Measurements from ENCODE around the gene LRRC7.

The LRRC7 gene

DNA sequence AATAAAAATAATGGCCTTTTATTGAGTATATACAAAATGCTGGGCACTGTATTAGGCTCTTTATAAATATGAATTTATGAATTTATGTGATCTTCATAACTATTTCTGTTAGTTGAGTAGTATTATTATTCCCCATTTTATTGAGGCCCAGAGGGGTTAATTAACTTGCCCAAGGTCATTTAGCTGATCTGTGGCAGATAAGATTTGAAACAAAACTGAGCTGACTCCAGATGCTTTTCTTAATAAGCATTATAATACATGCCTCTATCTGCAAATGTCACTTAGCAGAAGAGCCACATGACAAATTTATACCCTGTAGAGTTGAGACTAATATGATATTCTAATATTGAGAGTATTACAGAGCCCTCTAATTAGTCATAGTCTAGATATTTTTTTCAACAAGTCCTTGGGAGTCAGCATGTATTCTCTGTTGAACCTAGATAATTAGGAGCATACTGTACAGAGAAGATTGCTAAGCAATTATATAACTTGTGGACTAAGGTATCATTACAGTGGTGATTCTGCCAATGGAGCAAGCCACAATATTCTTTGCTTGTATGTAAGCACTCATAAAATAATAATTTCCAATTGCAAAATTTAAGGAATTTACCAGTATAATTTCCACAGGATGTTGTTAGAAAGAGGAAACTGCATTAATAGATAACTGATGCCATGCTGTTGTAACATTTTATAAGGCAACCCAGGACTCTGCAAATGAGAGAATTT lies 525.7 kb downstream of the LRRC7 start:
- no peak overlapping the region for H3K4me3 ChIP-seq (ENCODE audit: low read length)
- H3K4me1 ChIP-seq (ENCODE audit: insufficient read depth, low read length) = no peaks in the 10 kb centered on the region
- no peaks in the 10 kb centered on the region for H3K36me3 ChIP-seq (ENCODE audit: insufficient read depth, low read length)
- no peak overlapping the region for H2AFZ ChIP-seq (ENCODE audit: low read depth, low read length)
- H3K9me3 ChIP-seq (ENCODE audit: low read length) = no peaks in the 10 kb centered on the region
- no peaks in the 10 kb centered on the region for H3K27me3 ChIP-seq (ENCODE audit: insufficient read depth, low read length)

DNA sequence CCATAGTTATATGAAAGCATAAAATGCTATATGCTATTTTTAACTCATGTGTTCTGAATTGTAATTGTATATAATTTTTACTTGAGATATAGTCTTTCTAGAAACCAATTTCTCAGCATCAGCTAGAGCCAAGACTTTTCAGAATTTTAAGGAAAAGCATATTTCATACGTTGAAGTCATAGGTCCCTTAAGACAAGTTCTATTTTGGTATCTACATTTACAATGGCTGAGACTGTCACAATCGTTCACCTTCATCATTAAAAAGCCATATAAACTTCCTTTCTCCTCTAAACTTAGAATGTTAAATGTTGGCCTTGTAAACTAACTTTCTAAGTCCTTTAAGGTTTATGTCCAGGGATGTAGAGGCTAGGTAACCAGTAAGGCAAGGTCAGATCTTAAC lies 533.5 kb downstream of the LRRC7 start:
- Histone ChIP-seq H3K36me3 (ENCODE audit: insufficient read depth, low read length) (no peaks in the 10 kb centered on the region), H2AFZ (ENCODE audit: low read depth, low read length) (no peak overlapping the region), H3K4me1 (ENCODE audit: insufficient read depth, low read length) (no peaks in the 10 kb centered on the region), H3K9me3 (ENCODE audit: low read length) (no peaks in the 10 kb centered on the region), H3K4me3 (ENCODE audit: low read length) (no peak overlapping the region), H3K27me3 (ENCODE audit: insufficient read depth, low read length) (no peaks in the 10 kb centered on the region)

DNA sequence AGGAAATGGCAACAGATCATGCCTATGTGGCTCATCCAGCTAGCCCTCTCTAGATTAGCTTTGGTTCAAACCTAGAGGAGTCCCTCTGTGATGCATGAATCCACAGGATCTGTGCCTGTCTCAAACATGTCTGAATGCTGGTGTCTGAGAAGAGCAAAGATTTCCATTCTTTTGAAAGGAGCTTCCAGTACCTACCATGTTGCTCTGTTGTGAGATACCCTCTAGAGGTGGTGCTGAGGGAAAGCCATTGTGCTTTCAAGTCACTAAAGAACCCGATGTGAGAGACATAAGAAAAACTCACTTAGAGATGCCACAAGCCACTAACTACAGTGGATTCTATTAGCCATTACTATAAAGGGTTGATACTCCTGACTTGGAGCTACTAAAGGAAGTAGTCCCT lies 534.1 kb downstream of the LRRC7 start:
- Histone ChIP-seq H3K4me3 (ENCODE audit: low read length) (no peak overlapping the region), H3K27me3 (ENCODE audit: insufficient read depth, low read length) (no peaks in the 10 kb centered on the region), H3K4me1 (ENCODE audit: insufficient read depth, low read length) (no peaks in the 10 kb centered on the region), H3K36me3 (ENCODE audit: insufficient read depth, low read length) (no peaks in the 10 kb centered on the region), H3K9me3 (ENCODE audit: low read length) (no peaks in the 10 kb centered on the region), H2AFZ (ENCODE audit: low read depth, low read length) (no peak overlapping the region)

DNA sequence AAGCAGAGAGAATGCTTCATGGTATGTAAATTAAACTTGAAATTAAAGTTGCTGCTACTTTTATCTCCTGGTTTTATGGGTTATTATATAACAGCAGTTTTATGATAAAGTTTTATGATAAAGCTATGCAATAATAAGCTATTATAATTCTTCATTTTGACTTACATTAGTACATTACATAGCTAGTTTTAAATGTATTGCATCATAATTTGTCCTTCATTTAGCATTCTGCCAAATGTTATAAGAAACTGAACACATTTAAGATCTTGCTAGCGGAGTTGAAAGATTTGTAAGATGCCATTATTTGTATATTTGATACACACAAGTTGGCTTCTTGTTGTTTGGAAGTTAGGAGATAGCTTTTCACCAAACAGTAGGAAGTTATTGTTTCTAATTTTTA lies 536.0 kb downstream of the LRRC7 start:
- H3K4me1 ChIP-seq (ENCODE audit: insufficient read depth, low read length) = no peaks in the 10 kb centered on the region
- no peaks in the 10 kb centered on the region for H3K9me3 ChIP-seq (ENCODE audit: low read length)
- H3K4me3 ChIP-seq (ENCODE audit: low read length) = no peak overlapping the region
- no peak overlapping the region for H2AFZ ChIP-seq (ENCODE audit: low read depth, low read length)
- no peaks in the 10 kb centered on the region for H3K36me3 ChIP-seq (ENCODE audit: insufficient read depth, low read length)
- no peaks in the 10 kb centered on the region for H3K27me3 ChIP-seq (ENCODE audit: insufficient read depth, low read length)

DNA sequence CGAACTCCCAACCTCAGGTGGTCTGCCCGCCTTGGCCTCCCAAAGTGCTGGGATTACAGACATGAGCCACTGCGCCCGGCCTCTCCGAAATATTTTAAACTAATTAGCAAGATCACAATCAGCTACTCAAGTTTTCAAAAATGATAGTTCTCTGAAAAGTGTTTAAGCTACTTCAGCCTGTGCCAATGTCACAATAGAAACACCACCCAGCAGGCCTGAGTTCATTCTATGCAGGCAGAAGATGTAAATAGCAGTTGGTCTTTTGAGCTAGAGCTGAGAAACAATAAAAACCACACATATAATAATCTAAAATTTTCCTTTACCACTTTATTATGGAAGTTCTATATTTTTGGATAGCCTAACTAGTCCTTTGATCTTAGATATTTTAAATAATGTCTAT lies 541.5 kb downstream of the LRRC7 start:
- Histone ChIP-seq H3K36me3 (ENCODE audit: insufficient read depth, low read length) (no peaks in the 10 kb centered on the region), H3K4me1 (ENCODE audit: insufficient read depth, low read length) (no peaks in the 10 kb centered on the region), H3K9me3 (ENCODE audit: low read length) (no peaks in the 10 kb centered on the region), H3K27me3 (ENCODE audit: insufficient read depth, low read length) (no peaks in the 10 kb centered on the region), H2AFZ (ENCODE audit: low read depth, low read length) (no peak overlapping the region), H3K4me3 (ENCODE audit: low read length) (no peak overlapping the region)

DNA sequence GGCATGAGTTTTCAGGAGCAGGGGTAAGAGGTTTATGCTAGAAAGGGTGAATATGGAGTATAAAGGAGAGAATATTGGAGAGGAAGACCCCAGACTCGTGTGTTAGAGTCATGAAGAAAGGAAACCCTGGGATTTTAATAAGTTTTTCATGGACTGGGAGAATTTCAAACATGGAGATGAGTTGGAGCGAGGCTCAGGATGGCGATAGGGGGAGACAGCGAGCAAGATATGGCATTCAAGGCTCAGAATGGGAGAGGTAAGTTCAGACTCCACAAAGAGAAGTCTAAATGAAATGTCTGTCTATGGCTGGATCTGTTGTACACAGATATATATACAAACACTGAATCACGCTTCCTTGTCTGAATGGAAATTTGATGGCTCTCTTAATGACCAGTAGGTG lies 545.1 kb downstream of the LRRC7 start:
- H2AFZ ChIP-seq (ENCODE audit: low read depth, low read length) = no peak overlapping the region
- no peaks in the 10 kb centered on the region for H3K4me1 ChIP-seq (ENCODE audit: insufficient read depth, low read length)
- H3K27me3 ChIP-seq (ENCODE audit: insufficient read depth, low read length) = no peaks in the 10 kb centered on the region
- H3K36me3 ChIP-seq (ENCODE audit: insufficient read depth, low read length) = no peaks in the 10 kb centered on the region
- no peak overlapping the region for H3K4me3 ChIP-seq (ENCODE audit: low read length)
- no peaks in the 10 kb centered on the region for H3K9me3 ChIP-seq (ENCODE audit: low read length)

DNA sequence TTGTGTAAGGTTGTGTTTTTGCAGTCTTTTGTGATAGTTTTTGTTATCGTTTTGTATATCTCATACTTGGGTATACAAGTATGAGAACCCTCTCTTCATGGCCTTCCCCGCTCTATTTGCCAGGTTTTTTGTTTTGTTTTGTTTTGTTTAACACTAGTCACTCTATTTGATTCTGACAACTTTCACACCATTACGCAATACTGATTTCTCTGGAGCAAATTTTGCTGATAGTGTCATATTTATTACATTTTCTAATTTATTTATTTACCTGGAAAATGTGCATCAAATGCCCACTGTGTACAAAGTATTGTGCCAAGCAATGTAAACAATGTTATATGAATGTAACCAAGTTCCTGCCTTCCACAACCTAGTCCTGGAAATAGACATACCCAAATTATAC lies 547.6 kb downstream of the LRRC7 start:
- Histone ChIP-seq H3K9me3 (ENCODE audit: low read length) (no peaks in the 10 kb centered on the region), H3K36me3 (ENCODE audit: insufficient read depth, low read length) (no peaks in the 10 kb centered on the region), H3K27me3 (ENCODE audit: insufficient read depth, low read length) (no peaks in the 10 kb centered on the region), H3K4me3 (ENCODE audit: low read length) (no peak overlapping the region), H2AFZ (ENCODE audit: low read depth, low read length) (no peak overlapping the region), H3K4me1 (ENCODE audit: insufficient read depth, low read length) (no peaks in the 10 kb centered on the region)

DNA sequence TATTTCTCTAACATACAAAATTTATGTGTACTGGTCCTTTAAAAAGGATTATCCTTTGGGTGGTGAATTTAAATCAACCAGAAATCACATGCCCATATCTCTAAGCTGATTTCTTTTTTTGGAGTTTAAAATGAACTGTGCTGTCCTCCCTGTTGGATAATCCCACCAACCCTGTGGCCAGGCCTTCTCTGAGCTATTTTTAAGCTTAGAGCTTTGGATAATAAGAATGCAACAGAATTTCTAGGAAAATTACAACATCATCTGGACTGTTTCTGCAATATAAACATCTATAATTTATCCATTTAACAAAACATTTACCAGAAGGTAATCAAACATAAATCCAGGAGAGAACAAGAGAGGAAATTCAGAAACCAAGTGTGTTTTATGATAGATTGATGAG lies 549.3 kb downstream of the LRRC7 start:
- Histone ChIP-seq H3K4me3 (ENCODE audit: low read length) (no peak overlapping the region), H3K4me1 (ENCODE audit: insufficient read depth, low read length) (no peaks in the 10 kb centered on the region)

DNA sequence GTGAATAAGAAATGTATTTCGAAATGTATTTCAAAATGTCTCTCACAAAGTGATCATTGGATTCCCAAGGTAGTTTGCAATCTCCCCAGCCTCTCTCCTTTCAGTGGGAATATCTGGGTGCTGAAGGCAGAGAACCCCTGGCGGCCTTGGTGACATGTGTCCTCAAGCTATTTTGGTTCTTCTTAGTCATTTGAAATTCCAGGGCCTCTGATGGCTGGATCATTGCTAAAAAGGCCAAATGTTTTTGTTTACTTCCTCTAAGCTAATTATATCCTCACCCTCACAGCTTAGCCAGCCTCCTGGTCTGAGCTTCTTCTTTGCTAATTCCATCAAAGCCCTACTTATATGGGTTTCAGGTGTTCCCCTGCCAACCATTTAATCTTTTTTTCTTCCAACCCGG lies 566.4 kb downstream of the LRRC7 start:
- H3K27me3 ChIP-seq (ENCODE audit: insufficient read depth, low read length) = no peaks in the 10 kb centered on the region
- H3K36me3 ChIP-seq (ENCODE audit: insufficient read depth, low read length) = no peaks in the 10 kb centered on the region
- H2AFZ ChIP-seq (ENCODE audit: low read depth, low read length) = no peak overlapping the region
- no peaks in the 10 kb centered on the region for H3K9me3 ChIP-seq (ENCODE audit: low read length)
- H3K4me1 ChIP-seq (ENCODE audit: insufficient read depth, low read length) = no peaks in the 10 kb centered on the region
- no peak overlapping the region for H3K4me3 ChIP-seq (ENCODE audit: low read length)

More for the DNA sequence above, 549.3 kb downstream of the LRRC7 start:
- no peaks in the 10 kb centered on the region for H3K36me3 ChIP-seq (ENCODE audit: insufficient read depth, low read length)
- H2AFZ ChIP-seq (ENCODE audit: low read depth, low read length) = no peak overlapping the region
- no peaks in the 10 kb centered on the region for H3K27me3 ChIP-seq (ENCODE audit: insufficient read depth, low read length)
- no peaks in the 10 kb centered on the region for H3K9me3 ChIP-seq (ENCODE audit: low read length)

DNA sequence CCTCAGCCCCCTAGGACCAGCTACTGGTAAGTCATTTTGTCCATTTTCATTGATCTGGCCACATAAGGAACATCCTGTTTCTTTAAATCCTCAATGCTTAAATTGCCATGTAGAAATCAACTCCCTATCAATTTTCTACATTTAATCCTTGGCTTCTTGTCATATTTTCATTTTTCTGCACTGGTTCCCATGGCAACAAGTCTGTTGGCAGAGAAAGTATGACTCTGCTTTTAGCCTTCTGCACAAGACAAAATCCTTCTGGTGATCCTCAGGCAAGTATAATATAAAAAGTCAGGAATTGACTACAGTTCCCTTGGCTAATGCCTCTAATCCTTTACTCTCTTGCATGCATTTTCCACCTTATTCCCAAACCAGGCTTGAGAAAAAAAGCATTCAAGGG lies 572.6 kb downstream of the LRRC7 start:
- no peak overlapping the region for H3K4me3 ChIP-seq (ENCODE audit: low read length)

DNA sequence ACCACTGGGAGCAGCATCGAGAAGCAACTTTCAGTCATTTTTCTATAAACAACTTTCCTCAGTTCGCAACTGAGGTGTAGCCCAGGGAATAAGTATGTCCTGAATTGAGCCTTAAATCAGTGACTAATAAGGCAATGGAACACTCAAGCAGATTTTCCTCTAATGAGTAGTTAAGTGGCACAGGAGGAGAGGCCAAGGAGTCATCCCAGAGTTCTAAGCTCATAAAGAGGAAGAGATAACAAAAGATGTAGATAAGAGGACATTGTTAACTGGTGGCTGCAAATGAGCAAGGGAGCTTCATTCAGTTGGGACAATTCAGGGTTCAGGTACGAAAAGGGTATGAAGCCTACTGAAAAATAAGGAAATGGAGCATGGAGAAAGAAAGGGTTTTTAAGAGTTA lies 573.2 kb downstream of the LRRC7 start:
- Histone ChIP-seq H3K27me3 (ENCODE audit: insufficient read depth, low read length) (no peaks in the 10 kb centered on the region), H3K9me3 (ENCODE audit: low read length) (no peaks in the 10 kb centered on the region), H2AFZ (ENCODE audit: low read depth, low read length) (no peak overlapping the region), H3K4me3 (ENCODE audit: low read length) (no peak overlapping the region), H3K4me1 (ENCODE audit: insufficient read depth, low read length) (peaks cover 10% of the 10 kb centered on the region), H3K36me3 (ENCODE audit: insufficient read depth, low read length) (peaks cover 4% of the 10 kb centered on the region)

More for the DNA sequence above, 572.6 kb downstream of the LRRC7 start:
- Histone ChIP-seq H3K4me1 (ENCODE audit: insufficient read depth, low read length) (peaks cover 10% of the 10 kb centered on the region), H2AFZ (ENCODE audit: low read depth, low read length) (no peak overlapping the region), H3K9me3 (ENCODE audit: low read length) (no peaks in the 10 kb centered on the region), H3K27me3 (ENCODE audit: insufficient read depth, low read length) (no peaks in the 10 kb centered on the region), H3K36me3 (ENCODE audit: insufficient read depth, low read length) (peaks cover 4% of the 10 kb centered on the region)

DNA sequence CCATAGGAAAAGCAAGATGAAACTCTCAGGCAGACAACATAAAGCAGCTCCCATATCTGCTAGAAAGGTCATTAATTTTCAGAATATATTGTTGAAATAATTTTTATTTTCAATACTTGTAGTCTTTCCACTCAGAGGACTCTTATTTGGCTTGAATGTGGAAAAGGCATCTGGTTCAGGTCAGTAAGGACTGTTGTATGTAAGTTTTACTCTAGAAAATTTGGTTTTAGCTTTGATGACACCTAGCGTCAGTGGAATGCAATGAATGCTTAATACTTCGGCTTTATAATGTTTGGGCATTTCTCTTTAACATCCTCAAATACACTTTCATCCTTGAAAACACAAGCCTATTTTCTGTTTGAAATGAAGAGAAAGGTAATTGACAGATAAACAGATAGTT lies 574.4 kb downstream of the LRRC7 start:
- Histone ChIP-seq H3K4me3 (ENCODE audit: low read length) (no peak overlapping the region), H3K9me3 (ENCODE audit: low read length) (no peaks in the 10 kb centered on the region), H3K36me3 (ENCODE audit: insufficient read depth, low read length) (peaks cover 6% of the 10 kb centered on the region), H3K27me3 (ENCODE audit: insufficient read depth, low read length) (no peaks in the 10 kb centered on the region), H2AFZ (ENCODE audit: low read depth, low read length) (no peak overlapping the region), H3K4me1 (ENCODE audit: insufficient read depth, low read length) (peaks cover 10% of the 10 kb centered on the region)

DNA sequence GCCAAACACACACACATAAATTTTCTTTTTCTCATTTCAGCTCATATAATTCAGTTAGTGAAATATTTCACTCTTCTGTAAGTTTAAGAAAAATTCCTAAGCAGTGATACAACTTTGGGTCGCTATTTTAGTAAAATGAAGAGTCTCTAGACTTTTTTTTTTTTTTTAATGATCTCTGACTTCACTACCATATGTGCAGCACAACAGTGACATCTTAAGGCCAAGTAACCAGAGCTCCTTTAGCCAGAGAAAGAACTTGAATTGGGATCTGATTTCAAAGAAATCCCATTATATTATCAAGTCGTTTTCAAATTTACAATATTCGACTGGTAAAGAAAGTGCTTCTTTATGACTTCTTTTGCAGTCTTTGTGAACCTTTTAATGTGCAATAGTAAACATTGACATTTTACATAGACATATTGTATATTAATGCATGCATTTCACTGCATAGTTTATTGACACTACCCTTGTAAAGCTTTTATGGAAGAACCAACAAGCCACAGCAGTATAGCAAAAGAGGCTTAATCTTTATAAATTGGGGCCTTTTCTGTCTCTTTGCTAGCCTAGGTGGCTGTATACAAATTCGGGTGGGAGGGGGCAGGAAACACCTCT lies 575.4 kb downstream of the LRRC7 start:
- peaks cover 10% of the 10 kb centered on the region for H3K4me1 ChIP-seq (ENCODE audit: insufficient read depth, low read length)
- peaks cover 16% of the 10 kb centered on the region for H3K36me3 ChIP-seq (ENCODE audit: insufficient read depth, low read length)

DNA sequence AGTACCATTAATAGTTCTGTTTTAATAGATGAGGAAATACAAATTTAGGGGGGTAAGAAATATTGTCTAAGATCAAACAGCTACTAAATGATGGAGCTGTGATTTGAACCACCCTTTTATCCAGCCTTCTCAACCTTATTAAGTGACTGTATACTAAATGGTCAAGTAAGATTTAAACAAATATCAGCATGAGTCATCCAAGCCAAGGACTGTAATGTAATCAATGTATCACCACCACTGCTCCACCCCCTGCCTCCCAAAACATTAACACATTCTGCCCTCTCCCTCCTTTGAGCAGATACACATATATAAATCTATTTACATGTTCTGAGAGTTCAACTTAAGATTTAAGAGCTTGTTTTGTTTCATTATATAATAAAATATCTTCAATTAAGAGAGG lies 578.8 kb downstream of the LRRC7 start:
- H2AFZ ChIP-seq (ENCODE audit: low read depth, low read length) = no peak overlapping the region
- H3K36me3 ChIP-seq (ENCODE audit: insufficient read depth, low read length) = peaks cover 37% of the 10 kb centered on the region
- no peaks in the 10 kb centered on the region for H3K27me3 ChIP-seq (ENCODE audit: insufficient read depth, low read length)
- H3K9me3 ChIP-seq (ENCODE audit: low read length) = no peaks in the 10 kb centered on the region
- H3K4me1 ChIP-seq (ENCODE audit: insufficient read depth, low read length) = no peaks in the 10 kb centered on the region
- H3K4me3 ChIP-seq (ENCODE audit: low read length) = no peak overlapping the region

More for the DNA sequence above, 575.4 kb downstream of the LRRC7 start:
- H3K9me3 ChIP-seq (ENCODE audit: low read length) = no peaks in the 10 kb centered on the region
- no peaks in the 10 kb centered on the region for H3K27me3 ChIP-seq (ENCODE audit: insufficient read depth, low read length)
- H3K4me3 ChIP-seq (ENCODE audit: low read length) = no peak overlapping the region
- H2AFZ ChIP-seq (ENCODE audit: low read depth, low read length) = no peak overlapping the region

Measured in neuron (in vitro differentiated cells).